Vagina (tissue), 2 donors: ENCODE data around the gene ITPKB. TPM values are rescaled to one million over a fixed set of nuclear protein-coding genes. Genes with fewer than 3 reads are reported as not detected.

Experiments
- DNase-seq, 2 donors: peaks; one replicate each; pipeline ENCODE4 v3.0.0-alpha.2; 2017; ENCODE audit errors: extremely low spot score in 2 of 2
- H3K27ac ChIP-seq: fragments of 200-600 bp; sonication (generic); one replicate; pipeline ENCODE4 v1.5.1; 2019
- H3K27me3 ChIP-seq: fragments of 200-600 bp; sonication (generic); one replicate; pipeline ENCODE4 v1.5.1; 2019
- H3K36me3 ChIP-seq, 2 donors: fragments of 200-600 bp; sonication (generic); one replicate each; pipeline ENCODE4 v1.5.1; 2017 to 2019
- H3K4me1 ChIP-seq: fragments of 200-600 bp; sonication (generic); one replicate; pipeline ENCODE4 v1.5.1; 2019
- H3K4me3 ChIP-seq, 2 donors: fragments of 200-600 bp; sonication (generic); 1 replicate in 1 of 2; 2 replicates in 1 of 2; pipeline ENCODE4 v1.5.1; 2016 to 2019
- H3K9me3 ChIP-seq: fragments of 200-600 bp; sonication (generic); one replicate; pipeline ENCODE4 v1.5.1; 2019
- CTCF ChIP-seq, 3 experiments: fragments of 450-650 bp in 2 of 3; fragments of 200-600 bp in 1 of 3; sonication (generic) in 1 of 3; IDR thresholded peaks; one replicate each; pipeline ENCODE4 v1.5.1; 2017 to 2019; ENCODE audit warnings: antibody characterized with exemption in 3 of 3, mild to moderate bottlenecking in 2 of 3, moderate library complexity in 2 of 3
- POLR2A ChIP-seq, 2 donors: fragments of 450-650 bp; IDR thresholded peaks; one replicate each; pipeline ENCODE4 v1.6.1; 2017; ENCODE audit warnings: antibody characterized with exemption in 2 of 2, mild to moderate bottlenecking in 2 of 2, moderate library complexity in 2 of 2
- POLR2AphosphoS5 ChIP-seq, 2 donors: sonication (generic); formaldehyde crosslinking; IDR thresholded peaks; one replicate each; pipeline ENCODE4 v1.9.0; 2017; ENCODE audit warnings: antibody characterized with exemption in 2 of 2, mild to moderate bottlenecking in 2 of 2, low read depth in 1 of 2; ENCODE audit not compliant: insufficient read depth in 1 of 2
- intact Hi-C: fragments of 100-400 bp; cut with DNase I; formaldehyde crosslinking; loops from one replicate; pipeline ENCODE4 v1.15.1; 2023
- total RNA-seq: library from RNA; depleted of rRNA; stranded (reverse); fragments of >200 nt; gene quantifications from one replicate; pipeline ENCODE4 v1.2.3, GENCODE V29; 2016

The ITPKB gene
- total RNA-seq, 1 donor from 2014 or later, result 31.7 TPM

- Histone ChIP-seq H3K27me3 (no peaks in the 10 kb centered on the region), H3K4me3 (no peak overlapping the region), H3K4me1 (peaks cover 40% of the 10 kb centered on the region), H3K9me3 (no peaks in the 10 kb centered on the region), H3K27ac (no peak overlapping the region), H3K36me3 (peaks cover 0 to 23% of the 10 kb centered on the region in 2 donors)
- no peak for DNase-seq
- TF ChIP-seq CTCF (IDR thresholded peaks at IDR 0.05), result no peak
- no peak for TF ChIP-seq POLR2A (IDR thresholded peaks at IDR 0.05)
- TF ChIP-seq POLR2AphosphoS5 (IDR thresholded peaks at IDR 0.05; ENCODE audit: insufficient read depth in 1 of 2, low read depth in 1 of 2), result no peak
- intact Hi-C loops, result loop anchor here (5.0 kb wide), 1 partner anchor 176 kb away; no protein-coding TSS in a partner anchor
Measured at GRCh38 chr1:226651041-226651731, 87.9 kb downstream of the ITPKB start.

GRCh38 chr1:226650236-226650841, 88.7 kb downstream of the ITPKB start:
- Histone ChIP-seq H3K4me1 (peaks cover 34% of the 10 kb centered on the region), H3K4me3 (no peak overlapping the region), H3K27ac (peak overlapping the region; percentile 43), H3K27me3 (no peaks in the 10 kb centered on the region), H3K9me3 (no peaks in the 10 kb centered on the region), H3K36me3 (peaks cover 0 to 25% of the 10 kb centered on the region in 2 donors)
- TF ChIP-seq POLR2A (IDR thresholded peaks at IDR 0.05), result no peak
- no peak for TF ChIP-seq POLR2AphosphoS5 (IDR thresholded peaks at IDR 0.05; ENCODE audit: insufficient read depth in 1 of 2, low read depth in 1 of 2)
- no peak for TF ChIP-seq CTCF (IDR thresholded peaks at IDR 0.05)
- DNase-seq, result no peak
- intact Hi-C loops, result loop anchor here (5.0 kb wide), 1 partner anchor 177 kb away; no protein-coding TSS in a partner anchor

GRCh38 chr1:226649780-226650179, 89.3 kb downstream of the ITPKB start:
- TF ChIP-seq POLR2A (IDR thresholded peaks at IDR 0.05) (no peak), CTCF (IDR thresholded peaks at IDR 0.05) (peak in 1 of 3 experiments; percentile 13)
- no peak for DNase-seq
- Histone ChIP-seq H3K9me3 (no peaks in the 10 kb centered on the region), H3K27me3 (no peaks in the 10 kb centered on the region), H3K4me3 (no peak overlapping the region), H3K27ac (peak overlapping the region; percentile 43), H3K4me1 (peaks cover 34% of the 10 kb centered on the region), H3K36me3 (peaks cover 0 to 25% of the 10 kb centered on the region in 2 donors)
- intact Hi-C loops, result loop anchor here (5.0 kb wide), 1 partner anchor 178 kb away; no protein-coding TSS in a partner anchor

GRCh38 chr1:226649244-226649643, 89.8 kb downstream of the ITPKB start:
- H3K36me3 ChIP-seq, result peaks cover 0 to 25% of the 10 kb centered on the region in 2 donors
- DNase-seq, result no peak
- no peak overlapping the region for H3K4me3 ChIP-seq
- peaks cover 30% of the 10 kb centered on the region for H3K4me1 ChIP-seq
- H3K27ac ChIP-seq, result no peak overlapping the region
- intact Hi-C loops, result no loop called here
- no peaks in the 10 kb centered on the region for H3K27me3 ChIP-seq
- TF ChIP-seq POLR2AphosphoS5 (IDR thresholded peaks at IDR 0.05; ENCODE audit: insufficient read depth in 1 of 2, low read depth in 1 of 2) (no peak), CTCF (IDR thresholded peaks at IDR 0.05) (no peak), POLR2A (IDR thresholded peaks at IDR 0.05) (no peak)
- no peaks in the 10 kb centered on the region for H3K9me3 ChIP-seq

- H3K36me3 ChIP-seq, result peaks cover 0 to 25% of the 10 kb centered on the region in 2 donors
- no peak overlapping the region for H3K4me3 ChIP-seq
- no peaks in the 10 kb centered on the region for H3K27me3 ChIP-seq
- no peak for DNase-seq
- H3K9me3 ChIP-seq, result no peaks in the 10 kb centered on the region
- intact Hi-C loops, result no loop called here
- TF ChIP-seq POLR2A (IDR thresholded peaks at IDR 0.05), result no peak
- TF ChIP-seq CTCF (IDR thresholded peaks at IDR 0.05), result no peak
- no peak for TF ChIP-seq POLR2AphosphoS5 (IDR thresholded peaks at IDR 0.05; ENCODE audit: insufficient read depth in 1 of 2, low read depth in 1 of 2)
- H3K27ac ChIP-seq, result no peak overlapping the region
- peaks cover 29% of the 10 kb centered on the region for H3K4me1 ChIP-seq
Measured at GRCh38 chr1:226648421-226648820, 90.7 kb downstream of the ITPKB start.
